SW 1271 (cell line): ENCODE data around the gene TUBA8.
"Not testable (repeated sequence)": the region's sequence is repeated elsewhere in the genome, so short reads cannot be mapped to it uniquely, and the experiment has no call there.

ENCODE experiments used
- DNase-seq, 2 experiments: peaks; one replicate each; lab custom pipeline; 2025; lab: John Stamatoyannopoulos, UW

The TUBA8 gene

DNA sequence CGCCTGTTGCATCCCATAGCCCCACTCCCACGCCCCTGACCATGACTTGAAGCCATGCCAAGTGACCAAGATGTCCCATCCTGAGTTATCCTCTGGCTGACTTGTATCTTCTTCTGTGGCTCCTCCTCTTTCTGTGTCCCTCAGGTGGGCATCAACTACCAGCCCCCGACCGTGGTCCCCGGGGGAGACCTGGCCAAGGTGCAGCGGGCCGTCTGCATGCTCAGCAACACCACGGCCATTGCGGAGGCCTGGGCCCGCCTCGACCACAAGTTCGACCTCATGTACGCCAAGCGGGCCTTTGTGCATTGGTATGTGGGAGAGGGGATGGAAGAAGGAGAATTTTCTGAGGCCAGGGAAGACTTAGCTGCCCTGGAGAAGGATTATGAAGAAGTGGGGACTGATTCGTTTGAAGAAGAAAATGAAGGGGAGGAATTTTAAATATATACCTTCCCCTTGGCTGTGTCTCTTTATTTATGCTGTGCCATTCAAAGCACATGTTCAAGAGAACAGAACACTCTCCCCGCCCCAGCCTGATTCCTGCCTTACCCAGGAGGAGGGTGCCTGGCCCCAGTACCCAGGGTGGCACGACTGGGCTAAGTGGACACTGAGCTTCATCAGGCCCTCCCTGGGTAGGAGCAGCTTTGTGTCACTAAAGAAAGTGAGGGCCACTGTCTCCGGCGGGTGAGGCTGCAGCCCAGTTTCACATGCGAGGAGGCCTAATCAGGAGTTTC lies 20.3 kb downstream of the TUBA8 start:
- no peak for DNase-seq

DNA sequence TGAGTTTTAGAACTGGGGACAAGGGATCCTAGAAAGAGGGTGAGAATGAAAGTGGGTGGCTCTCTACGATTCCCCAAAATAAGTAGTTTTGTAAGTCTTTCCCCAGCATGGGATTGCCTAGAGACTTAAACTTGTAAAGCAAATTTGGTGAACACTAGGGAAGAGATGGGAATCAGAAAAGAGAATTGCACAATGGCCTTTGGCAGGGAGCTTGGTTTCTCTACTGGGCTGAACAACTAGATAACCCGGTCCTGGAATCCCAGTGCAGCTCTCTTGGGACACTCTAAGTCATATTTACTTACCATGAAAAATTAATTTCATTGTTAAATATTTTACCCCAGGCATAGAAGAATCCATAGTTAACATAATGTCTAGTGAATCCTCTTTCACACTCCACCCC lies 22.8 kb downstream of the TUBA8 start:
- DNase-seq: no peak

DNA sequence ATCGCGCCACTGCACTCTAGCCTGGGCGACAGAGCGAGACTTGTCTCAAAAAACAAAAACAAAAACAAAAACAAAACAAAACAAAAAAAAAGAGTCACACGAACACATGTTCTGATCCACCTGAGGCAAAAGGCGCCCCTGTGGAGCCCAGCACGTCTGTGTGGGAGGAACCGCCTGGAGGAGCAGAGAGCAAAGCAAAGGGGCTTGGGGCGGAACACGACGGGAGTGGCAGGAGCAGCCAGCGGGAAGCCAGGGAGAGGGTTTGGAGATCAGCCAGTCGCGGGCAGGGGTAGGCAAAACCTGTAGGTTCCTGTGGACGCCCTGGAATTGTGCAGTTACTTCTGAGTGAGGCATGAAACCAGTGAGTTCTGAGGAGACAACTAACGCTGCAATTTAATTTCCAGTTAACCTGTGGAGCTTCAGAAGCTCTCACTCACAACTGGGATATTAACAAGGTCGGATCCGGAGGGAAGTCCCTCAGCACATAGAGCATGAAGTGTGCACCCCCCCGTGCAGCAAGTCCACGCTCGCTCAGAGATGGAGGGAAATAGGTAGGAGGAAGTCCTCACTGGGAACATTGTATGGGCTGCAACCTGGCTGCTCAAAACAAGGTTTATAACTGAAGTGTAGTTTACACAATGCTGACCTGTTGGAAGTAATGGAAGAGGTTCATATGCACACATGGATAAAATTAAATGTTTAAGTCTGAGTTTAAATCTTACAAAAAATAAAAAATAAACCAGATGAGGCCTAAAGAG lies 26.1 kb downstream of the TUBA8 start:
- no peak for DNase-seq

DNA sequence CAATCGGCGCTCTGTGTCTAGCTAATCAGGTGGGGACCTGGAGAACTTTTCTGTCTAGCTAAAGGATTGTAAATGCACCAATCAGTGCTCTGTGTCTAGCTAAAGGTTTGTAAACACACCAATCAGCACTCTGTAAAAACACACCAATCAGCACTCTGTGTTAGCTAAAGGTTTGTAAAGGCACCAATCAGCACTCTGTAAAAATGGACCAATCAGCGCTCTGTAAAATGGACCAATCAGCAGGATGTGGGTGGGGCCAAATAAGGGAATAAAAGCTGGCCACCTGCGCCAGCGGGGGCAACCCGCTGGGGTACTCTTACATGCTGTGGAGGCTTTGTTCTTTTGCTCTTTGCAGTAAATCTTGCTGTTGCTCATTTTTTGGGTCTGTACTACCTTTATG lies 30.4 kb downstream of the TUBA8 start:
- DNase-seq: not testable (repeated sequence)

DNA sequence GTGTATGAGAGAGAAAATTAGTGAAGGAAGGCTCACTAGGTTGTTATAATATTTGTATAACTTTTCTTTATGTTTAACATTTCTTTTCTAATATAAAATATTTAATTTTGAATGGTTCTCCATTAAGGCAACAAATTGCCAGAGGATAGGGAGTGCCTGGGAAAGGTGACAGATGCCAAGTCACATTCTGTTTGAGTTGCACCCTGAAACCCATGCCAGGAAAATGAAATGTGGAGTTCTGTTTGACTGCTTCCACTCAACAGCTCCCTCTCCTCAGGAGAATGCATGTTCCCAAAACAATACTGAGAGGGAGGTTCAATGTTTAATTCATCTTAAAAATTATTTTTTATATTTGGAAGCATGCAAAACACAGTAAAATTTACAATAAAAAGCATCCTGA lies 33.5 kb downstream of the TUBA8 start:
- no peak for DNase-seq

DNA sequence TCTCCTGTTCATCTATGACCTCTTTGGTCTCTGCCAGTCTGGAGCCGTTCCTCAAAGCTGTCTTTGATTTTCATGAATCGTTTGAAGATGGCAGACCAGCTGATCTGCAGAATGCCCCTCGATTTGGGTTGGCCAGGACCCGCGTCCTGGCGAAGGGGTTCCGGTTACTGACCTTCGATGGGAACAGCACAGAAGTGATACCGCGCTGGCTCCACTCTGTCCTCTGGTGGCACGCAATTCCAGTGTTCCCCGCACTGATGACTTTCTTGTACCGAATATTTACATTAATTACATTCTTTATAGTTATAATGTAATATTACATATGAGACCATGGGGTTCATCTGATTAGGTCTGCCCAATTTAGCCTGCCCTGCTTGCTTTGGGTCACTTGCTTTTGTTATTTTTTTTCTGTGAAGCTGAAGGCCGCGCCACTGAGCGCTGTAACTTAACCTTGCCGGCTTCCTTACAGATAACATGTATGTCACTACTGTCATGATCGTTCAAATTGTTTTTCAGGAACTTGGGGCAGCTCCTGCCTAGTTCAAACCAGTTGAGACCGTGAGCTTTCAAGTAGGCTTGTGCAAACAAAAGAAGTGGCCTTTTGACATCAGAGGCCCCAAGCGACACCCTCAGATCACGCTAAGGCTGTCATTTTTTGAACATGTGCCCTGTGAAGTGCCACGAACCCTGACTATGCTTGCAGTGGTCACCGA lies 35.2 kb downstream of the TUBA8 start:
- DNase-seq: no peak

DNA sequence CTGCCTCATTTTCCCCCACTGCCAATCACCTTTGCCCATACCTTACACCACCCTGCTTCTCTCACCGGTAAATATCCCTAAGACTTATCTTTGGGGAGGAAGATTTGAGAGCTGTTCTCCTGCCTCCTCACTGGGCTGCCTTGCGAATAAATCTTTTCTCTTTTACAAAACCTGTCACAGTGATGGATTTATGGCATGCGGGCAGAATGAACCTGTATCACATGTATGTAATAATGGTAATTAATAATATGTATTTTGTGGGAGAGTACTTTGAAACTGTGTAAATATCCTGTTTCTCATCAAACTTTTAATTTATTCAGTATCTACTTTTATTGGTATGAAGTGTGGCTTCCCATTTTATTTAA lies 35.8 kb downstream of the TUBA8 start:
- no peak for DNase-seq

DNA sequence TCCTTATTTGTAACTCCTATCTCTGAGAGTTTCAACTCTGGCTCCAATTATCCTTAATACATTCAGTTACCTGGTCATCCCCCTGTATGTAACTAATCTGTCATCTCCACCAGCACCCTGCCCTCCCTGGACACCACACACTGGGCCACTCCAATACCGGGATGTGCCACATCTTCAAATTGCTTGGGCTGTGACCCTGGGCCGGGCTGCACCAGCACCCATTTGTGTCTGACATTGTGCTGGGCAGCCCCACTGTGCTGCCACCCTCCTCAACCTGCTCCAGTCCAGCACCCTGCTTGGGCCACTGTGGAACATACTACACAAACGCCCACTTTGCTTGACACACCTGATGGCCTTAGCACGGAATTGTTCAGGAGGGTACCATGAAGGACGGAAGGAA lies 37.2 kb downstream of the TUBA8 start:
- DNase-seq: no peak

DNA sequence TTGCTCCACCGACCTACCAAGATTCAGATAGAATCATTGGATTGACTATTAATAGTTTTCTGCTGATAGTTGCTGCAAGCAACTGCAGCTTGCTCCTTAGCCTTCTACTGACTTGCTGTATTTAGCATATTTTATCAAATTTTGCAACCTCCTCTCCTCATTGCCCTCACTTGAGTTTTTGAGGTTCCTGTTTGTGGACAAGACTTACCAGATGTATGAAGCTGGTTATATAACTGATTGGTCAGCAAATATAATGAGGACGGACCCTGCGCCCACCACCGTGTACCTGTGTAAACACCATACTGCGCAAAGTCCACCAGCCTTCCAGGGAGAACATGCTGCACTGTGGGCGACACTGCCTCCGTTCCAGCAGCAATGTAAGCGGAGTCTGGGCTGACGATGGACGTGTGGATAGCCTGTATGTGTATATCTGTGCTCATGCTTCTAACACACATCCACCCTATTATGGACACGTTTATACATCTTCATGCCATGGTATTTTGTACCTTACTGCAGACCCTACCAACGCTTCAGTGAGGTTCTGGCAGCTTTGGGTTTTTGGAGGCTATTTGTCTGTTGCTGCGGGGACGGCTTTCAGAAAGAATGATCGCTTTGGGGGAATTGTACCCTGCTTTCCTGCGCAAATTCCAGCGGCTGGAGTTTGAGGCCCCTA lies 37.8 kb downstream of the TUBA8 start:
- no peak for DNase-seq

DNA sequence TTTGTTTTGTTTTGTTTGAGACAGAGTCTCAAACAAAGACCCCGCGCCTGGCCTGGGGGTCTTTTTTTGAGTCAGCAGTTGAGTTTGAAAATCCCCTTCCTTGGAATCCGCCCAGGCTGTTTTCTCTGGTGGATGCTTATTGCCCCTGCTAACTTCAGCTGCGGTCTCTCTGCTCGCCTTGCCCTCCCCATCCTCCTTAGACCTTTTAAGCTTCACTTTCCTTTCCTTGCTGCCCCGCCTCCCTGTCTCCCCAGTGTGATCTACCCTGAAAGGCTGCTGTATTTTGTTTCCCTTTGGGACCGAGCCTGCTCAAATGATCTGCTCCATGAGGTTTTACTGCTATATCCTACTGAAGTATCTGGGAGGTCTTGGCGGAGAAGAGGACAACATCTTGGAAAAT lies 41.9 kb downstream of the TUBA8 start:
- DNase-seq: no peak

DNA sequence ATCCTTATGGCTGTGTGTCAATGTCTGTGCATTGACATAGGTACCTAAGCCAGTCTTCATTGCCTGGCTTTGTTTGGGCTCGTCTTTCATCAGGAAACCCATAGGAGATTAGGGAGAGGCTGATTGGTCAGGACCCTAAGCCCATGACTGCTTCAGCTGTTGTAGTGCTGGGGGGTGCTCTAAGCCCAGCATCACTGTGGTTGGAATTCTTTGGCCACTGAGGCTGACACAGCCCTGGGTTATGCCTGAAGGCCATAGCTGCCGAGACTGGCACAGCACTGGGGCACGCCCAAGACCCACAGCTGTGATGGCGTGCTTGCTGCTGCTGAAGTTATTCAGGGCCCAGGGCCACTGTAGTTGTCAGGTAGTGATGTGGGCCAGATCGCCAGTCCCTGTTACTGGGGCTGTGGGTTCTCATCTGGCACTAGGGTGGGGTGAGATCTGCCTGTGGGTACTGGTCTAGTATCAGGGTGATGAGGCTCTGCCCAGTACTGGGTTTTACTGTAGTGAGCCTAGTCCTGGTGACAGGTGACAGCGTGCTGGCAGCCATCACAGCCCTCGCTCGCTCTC lies 44.3 kb downstream of the TUBA8 start:
- DNase-seq: no peak

DNA sequence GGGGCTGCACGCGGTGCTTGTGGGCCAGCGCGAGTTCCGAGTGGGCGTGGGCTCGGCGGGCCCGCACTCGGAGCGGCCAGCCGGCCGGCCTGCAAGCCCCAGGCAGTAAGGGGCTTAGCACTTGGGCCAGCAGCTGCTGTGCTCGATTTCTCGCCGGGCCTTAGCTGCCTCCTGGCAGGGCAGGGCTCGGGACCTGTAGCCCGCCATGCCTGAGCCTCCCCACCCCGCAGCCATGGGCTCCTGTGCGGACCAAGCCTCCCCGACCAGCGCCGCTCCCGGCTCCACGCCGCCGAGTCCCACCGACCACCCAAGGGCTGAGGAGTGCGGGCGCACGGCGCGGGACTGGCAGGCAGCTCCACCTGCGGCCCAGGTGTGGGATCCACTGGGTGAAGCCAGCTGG lies 44.9 kb downstream of the TUBA8 start:
- not testable (repeated sequence) for DNase-seq

DNA sequence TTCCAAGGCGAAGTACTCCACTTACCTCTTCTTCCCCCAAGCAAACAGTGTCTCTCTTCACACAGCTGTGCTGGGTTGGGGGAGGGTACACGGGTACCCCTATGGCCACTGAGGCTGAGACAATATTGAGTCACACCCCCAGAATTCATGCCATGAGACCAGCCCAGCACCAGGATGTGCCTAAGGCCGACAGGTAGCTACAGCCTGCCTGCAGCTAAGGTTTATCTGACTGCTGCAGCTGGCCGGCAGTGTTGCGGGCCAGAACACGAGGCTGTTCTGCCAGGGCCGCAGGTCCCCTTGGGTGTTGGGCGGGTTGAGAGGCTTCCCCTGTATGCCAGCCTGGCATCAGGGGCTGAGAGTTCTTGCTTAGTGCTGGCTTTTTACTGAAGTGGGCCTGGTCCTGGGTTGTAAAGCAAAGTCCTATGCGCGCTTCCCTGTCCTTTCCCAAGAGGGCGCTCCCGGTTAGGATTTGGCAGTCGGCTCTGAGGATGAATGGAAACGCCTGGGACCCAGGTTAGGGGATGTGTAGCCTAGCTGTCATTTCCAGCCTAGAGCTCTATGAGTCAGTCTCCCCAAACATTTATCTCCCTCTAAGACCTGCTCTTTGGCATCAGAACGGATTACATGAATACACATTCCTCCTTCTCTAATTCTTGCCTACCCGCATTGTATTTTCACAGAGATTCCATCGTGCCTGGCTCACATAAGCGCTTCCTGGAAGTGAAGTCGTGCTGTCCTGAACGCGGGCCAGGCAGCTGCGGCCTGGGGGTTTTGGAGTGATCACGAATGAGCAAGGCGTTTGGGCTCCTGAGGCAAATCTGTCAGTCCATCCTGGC lies 46.5 kb downstream of the TUBA8 start:
- peak in 1 of 2 experiments; percentile 7 for DNase-seq

DNA sequence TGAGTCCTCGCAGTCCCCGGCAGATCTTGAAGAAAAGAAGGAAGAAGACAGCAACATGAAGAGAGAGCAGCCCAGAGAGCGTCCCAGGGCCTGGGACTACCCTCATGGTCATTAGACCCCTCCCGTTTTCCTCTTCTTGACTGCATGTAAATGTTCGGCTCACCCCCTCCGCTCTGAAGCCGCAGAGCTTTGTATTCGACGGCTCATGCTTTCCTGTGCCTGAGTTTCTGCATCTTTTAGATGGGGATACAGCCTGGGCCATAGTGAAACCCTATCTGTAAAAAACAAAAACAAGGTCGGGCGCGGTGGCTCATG lies 47.1 kb downstream of the TUBA8 start:
- no peak for DNase-seq

DNA sequence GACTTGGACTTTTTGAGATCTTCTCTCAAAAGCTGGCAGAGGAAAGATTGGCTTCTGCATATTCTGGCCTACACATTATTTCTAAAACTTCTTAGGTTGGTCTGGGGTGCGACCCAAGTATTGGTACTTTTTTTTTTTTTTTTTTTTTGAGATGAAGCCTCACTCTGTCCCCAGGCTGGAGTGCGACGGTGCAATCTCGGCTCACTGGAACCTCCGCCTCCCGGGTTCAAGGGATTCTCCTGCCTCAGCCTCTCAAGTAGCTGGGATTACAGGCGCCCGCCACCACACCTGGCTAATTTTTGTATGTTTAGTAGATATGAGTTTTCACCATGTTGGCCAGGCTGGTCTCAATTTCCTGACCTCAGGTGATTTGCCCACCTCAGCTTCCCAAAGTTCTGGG lies 50.0 kb downstream of the TUBA8 start:
- DNase-seq: not testable (repeated sequence)

DNA sequence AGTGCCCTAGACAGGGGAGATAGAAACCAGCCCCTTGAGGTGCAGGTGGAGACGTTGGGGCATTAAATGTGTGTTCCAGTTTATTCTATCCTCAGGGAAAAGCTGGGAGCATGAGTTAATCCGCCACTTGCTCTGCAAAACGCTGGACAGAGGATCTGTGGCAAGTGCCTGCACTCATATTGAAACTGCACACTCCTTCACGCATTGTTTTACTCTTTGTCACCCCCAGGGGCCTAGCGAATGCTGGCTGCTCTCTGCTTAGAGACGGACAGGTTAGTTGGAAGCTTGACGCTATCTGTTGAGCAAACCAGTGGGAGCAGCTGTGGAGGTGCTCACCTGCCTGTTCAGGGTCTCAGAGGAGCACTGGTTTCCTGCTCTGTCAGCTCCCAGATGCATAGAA lies 53.2 kb downstream of the TUBA8 start:
- not testable (repeated sequence) for DNase-seq

DNA sequence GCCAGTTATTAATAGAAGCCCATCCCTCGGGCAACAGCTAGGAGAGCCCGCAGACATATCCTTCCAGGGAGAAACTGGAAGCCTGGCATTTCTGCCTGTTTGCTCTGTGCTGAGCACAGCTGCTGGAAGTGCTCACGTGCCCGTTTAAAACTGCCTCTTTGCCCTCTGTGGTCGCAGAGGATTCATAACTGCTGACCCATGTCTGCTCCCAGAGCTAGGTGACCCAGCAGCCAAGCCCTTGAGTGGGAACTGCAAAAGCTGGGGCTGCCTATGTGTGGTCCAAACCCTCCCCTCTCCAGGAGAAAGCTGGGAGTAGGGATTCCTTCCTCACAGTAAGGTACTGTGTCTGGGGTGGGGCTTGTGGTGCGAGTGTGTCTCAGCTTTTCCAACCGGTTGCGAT lies 54.0 kb downstream of the TUBA8 start:
- not testable (repeated sequence) for DNase-seq

DNA sequence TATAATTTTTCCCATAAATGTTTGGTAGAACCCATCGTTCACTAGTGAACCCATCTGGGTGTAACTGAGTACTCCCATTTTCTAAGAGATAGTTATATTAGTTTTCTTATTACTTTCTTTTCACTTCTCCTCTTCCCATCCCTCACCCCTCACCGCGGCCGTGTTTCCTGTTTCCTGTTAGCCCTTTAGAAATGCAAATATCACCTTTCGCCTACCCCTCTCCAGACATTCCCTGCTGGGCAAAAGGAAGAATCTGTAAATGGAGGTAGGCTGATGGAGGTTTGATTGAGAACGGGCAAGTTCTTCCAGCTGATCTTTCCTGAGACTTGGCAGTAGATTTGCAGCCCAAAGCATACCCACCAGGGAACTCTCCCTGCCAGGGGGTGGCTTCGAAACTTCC lies 54.7 kb downstream of the TUBA8 start:
- DNase-seq: not testable (repeated sequence)

DNA sequence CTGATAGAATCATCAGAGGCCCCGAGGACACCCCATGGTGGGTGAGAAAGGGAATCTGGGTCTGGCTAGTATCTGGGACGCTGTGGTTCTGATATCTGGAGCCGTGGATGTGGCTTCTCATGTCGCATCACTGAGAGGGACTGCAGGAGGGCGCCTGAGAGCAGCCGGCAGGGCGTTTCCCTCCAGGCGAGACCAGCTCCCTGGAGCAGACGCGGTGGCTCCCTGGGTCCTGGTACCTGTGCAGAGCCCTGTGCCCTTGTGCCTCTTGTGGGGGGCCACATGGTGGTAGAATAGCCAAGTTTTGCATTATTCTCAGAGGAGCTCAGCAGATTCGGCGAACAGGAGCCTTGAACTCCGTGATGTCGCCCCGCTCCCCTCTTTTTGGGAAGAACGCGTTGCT lies 59.7 kb downstream of the TUBA8 start:
- not testable (repeated sequence) for DNase-seq

DNA sequence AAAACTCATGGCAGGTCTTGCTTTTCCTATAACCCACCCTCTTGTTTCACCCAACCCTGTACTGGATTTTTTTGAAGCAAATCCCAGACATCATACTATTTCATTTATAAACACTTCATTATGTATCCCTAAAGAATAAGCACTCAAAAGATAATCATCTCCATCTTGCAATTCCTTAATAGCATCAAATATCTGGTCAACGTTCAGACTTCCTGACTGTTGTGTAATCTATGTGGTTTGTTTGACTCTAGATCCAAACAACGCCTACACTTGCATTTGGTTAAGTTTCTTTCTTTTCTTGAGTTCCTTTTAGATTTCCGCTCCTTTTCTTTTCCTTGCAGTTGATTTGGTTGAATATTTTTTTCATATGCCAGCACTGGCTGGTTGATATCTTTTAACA lies 61.6 kb downstream of the TUBA8 start:
- not testable (repeated sequence) for DNase-seq

DNA sequence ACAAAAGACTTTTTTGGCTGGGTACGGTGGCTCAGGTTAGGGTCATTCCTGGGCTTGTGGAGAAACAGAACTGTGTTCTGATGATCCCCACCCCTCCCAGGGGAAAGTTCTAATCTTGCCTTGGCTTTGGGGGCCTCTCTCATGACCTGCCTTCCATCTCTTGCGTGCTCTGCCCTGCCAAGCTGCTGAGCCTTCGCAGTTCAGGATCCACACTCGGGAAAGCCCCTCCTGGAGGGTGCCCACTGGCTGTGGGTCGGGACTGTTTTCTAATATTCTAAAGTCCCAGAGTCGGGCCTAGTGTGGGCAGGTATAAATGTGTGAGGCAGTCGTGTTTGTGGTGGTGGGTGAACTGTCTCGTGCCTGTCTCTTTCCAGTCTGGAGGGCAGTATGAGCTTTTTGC lies 62.2 kb downstream of the TUBA8 start:
- not testable (repeated sequence) for DNase-seq
